Subcutaneous adipose tissue (tissue), 4 donors: ENCODE measurements around the gene OR2S2. TPM values are rescaled to one million over a fixed set of nuclear protein-coding genes. Genes with fewer than 3 reads are reported as not detected.

Experiments
- total RNA-seq, 4 donors: library from RNA; depleted of rRNA; stranded (reverse); fragments of >200 nt; gene quantifications; one replicate each; pipeline ENCODE4 v1.1.0, GENCODE V29; 2016
- TF ChIP-seq, protein P1 (sequence below): fragments of 450-650 bp; IDR thresholded peaks from one replicate; pipeline ENCODE4 v1.5.1; 2016; ENCODE audit warnings: low read depth, mild to moderate bottlenecking, control low read depth, antibody characterized with exemption, moderate library complexity

The OR2S2 gene
- total RNA-seq, 4 donors from 2014 or later, result not detected

DNA sequence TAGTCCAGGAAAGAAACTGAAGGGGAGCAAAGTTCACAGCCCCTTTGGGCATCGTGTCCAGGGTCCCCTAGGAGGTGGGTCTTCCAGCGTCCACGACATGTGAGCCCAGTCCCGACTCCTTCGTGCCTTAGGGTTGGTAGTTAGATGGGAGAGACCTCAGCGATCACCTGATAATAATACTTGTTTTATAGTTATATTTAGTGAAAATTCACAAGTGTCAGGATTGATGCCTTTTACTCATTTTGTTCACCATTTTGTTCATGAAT is 28.6 kb downstream of the OR2S2 start:
- TF ChIP-seq, protein P1, sequence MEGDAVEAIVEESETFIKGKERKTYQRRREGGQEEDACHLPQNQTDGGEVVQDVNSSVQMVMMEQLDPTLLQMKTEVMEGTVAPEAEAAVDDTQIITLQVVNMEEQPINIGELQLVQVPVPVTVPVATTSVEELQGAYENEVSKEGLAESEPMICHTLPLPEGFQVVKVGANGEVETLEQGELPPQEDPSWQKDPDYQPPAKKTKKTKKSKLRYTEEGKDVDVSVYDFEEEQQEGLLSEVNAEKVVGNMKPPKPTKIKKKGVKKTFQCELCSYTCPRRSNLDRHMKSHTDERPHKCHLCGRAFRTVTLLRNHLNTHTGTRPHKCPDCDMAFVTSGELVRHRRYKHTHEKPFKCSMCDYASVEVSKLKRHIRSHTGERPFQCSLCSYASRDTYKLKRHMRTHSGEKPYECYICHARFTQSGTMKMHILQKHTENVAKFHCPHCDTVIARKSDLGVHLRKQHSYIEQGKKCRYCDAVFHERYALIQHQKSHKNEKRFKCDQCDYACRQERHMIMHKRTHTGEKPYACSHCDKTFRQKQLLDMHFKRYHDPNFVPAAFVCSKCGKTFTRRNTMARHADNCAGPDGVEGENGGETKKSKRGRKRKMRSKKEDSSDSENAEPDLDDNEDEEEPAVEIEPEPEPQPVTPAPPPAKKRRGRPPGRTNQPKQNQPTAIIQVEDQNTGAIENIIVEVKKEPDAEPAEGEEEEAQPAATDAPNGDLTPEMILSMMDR, result no peak

DNA sequence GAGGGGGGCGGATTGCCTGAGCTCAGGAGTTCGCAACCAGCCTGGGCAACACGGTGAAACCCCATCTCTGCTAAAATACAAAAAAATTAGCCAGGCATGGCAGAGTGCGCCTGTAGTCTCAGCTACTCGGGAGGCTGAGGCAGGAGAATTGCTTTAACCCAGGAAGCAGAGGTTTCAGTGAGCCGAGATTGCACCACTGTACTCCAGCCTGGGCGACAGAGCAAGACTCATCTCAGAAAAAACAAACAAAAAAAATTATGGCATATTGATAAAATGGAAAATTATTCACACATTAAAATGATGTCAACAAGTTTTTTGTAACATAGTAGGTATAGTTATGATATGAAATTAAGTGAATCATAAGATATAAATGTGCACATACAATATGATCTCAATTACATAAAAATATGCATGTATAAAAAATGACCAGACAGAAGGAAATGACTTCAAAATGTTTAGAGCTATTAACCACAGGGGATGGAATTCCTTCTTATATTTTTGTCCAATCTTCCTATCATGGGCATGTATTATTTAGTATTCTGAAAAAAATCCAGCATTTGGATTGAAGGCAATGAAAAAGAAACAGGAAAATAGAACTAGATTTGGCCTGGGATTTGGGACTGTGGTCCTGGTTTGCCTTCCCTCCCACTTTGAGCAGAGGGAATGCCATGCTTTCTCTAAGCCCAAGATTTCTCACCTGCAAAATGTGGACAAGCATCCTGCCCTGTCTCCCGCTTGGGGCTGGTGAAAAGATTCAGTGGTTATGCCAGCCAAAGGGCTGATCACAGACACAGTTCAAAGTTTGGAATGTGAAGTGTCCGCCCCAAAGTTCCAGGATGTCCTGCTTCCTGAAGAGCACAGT is 29.1 kb downstream of the OR2S2 start:
- TF ChIP-seq, protein P1, result no peak

DNA sequence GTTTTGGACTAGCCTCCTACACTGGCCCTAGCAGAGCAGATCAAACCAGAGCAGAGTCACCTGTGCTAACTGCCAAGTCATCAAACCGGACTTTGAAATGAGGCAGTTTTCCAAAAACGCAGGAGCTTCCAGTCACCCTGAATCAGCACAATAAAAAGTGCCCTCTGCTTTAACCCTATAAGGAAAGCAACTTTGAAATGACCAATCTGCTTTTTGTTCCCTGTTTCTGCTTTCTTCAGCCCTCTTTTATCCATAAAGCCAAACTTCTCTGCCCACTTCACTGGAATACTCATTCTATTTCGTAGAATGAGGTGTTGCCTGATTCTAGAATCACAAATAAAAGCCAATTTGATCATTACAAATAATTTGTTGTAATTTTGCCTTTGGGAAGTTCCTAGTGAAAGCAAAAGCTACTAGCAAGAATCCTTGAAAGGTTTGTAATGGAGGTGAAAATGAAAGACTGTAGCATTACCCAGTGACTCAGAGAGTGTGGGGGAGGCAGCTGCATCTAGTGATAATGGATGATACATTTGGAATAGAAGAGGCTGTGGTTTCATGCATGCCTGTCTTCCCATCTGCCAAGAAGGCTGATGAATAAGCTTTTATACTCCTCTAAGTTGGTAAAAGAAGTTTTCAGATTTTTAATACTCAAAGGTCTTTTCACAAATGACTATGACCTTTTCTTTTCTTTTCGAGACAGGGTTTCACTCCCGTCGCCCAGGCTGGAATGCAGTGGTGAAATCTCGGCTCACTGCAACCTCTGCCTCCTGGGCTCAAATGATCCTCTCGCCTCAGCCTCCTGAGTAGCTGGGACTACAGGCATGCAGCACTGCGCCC is 33.8 kb downstream of the OR2S2 start:
- TF ChIP-seq, protein P1, result no peak

DNA sequence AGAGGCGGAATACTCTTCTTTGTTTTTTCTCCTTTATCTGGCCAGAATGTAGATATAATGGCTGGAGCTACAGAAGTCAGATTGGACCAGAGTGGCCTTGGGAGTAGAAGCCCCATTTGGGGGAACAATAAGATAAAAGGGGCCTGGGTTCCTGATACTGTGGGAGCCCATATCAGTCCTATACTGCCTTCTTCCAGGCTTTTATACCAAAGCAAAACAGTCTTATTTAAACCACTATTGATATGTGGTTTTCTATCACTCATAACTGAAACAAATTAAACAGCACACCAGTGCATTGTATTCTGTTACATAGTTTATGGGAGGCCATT is 34.4 kb downstream of the OR2S2 start:
- TF ChIP-seq, protein P1, result no peak

DNA sequence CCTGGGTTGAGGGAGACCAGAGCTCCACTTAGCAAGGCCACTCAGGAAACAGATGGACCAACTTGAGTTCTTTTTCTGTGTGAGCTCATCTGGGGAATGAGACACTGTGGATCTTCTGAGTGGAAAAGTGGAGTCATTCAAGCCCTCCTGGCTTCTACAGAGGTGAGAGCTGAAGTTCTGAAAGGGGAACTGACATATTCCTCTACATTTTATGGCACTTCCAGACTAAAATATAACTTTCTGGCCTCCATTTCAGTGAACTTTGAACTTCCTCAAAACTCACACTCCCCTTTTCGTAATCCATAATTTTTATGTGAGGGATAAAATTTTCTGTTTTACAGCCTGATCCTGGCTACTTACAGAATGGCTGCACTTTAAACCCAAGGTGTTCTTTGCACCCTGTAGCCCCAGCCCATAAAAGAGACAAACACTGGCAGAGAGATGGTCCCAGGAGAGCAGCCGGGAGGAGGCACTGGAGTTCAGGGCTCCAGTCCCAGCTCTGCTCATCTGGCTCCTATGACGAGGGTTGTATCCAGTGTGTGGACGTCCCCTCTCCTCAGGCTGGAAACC is 37.8 kb downstream of the OR2S2 start:
- TF ChIP-seq, protein P1, result no peak

DNA sequence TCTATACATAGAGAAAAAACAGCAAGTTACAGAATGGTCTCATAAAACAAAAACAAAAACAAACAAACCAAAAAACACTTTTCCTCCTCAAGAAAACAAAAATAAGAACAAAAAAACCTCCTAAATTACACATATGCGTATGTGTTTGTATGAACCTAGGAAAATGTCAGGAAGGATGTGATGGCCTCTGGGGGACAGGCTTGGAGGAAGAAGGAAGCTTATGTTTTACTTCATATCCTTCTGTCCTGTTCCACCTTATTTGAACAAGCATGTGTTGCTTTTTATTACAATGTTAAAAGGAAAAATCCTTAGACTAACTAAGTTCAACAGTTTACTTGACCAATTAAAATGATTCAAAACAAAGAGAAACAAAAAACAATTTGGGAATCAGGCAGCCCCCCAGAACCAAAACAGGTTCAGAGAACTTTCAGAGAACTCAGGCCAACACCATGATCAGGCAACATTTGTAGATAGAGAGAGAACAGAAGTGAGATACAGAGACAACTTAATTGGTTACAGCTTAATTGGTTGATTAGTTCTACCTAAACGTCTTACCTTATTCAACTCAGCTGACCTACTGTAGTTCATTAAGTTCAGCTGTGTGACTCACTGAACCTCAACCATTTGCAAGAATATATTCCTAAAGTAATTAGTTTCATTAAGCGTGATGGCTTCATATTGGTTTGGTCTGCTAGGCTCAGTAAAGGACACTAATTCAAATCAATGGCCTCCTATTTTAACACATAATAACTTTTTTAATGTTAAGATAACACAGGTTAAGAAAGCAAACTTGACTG is 38.5 kb downstream of the OR2S2 start:
- TF ChIP-seq, protein P1, result no peak
